RPMI8226 (cell line): ENCODE data around the gene RAB38.

Experiments used
- DNase-seq: peaks from one replicate; pipeline ENCODE4 v3.0.0-alpha.2; 2015

RAB38 gene

DNA sequence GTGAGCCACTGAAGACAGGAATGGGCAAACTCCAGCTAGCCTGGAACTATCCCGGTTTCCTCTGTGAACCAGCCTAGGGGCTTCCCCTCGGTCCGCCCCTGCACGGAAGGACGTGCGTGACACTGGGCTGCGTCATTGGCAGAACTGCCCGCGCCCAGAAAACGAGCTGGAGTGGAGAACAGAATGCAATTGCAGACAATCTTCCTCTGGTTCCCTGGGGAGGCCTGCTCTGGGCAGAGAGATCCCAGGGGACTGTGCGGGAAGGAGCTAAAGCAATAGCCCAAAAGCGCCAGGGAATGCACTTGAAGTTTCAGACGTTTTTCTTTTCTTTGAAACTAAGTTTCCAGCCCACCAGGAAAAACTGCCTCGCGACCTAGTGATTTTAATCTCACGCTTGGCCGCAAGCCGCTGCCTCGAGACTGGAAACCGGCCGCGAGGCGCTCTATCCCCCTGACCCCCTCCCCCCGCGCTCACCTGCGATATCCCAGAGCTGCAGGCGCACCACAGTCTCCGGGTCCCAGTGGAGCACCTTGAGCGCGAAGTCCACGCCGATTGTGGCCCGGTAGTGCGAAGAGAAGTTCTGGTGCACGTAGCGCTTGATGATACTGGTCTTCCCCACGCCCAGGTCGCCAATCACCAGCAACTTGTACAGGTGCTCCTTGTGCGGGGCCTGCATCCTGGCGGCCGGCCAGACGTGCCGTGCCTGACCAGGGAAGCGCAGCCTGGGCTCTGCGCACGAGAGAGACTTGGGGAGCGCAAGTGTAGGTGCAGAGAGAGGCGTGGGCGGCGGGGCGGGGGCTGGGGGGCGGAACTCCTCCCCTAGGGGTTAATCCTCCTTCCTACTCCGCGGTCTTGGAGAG is at the start of gene RAB38:
TSS of gene RAB38 (minus strand) at position 735 of the 860 bp plus-strand sequence. CDS start at position 676, 59 bp downstream.
- no peak for DNase-seq

DNA sequence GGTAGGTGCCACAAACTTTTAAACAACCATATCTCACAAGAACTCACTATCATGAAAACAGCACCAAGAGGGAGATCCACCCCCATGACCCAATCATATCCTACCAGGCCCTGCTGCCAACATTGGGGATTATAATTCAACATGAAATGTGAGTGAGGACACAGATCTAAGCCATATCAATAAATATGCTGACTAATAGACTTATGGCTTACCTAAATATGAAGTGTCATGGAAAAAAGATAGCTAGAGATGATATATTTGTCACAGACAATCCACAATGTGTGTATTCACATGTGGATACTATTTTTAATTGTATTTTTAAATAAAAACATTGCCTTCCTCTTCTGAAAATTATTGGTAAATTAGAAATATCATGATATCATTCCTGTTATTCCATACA is 38.2 kb upstream of the RAB38 start:
- DNase-seq = no peak

DNA sequence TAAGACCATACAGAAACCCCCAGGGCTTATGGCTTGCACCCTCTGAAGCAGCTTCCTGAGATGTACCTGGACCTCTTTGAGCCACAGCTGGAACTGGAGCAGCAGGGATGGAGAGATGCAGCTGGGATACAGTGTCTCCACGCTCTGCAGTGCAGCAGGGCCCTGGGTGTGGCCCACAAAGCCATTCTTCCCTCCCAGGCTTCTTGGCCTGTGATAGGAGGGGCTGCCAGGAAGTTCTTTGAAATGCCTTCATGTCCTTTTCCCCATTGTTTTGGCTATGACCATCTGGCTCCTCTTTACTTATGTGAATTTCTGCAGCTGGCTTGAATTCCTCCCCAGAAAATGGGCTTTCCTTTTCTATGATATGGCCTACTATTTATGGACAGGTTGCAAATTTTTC is 37.1 kb upstream of the RAB38 start:
- DNase-seq = no peak

DNA sequence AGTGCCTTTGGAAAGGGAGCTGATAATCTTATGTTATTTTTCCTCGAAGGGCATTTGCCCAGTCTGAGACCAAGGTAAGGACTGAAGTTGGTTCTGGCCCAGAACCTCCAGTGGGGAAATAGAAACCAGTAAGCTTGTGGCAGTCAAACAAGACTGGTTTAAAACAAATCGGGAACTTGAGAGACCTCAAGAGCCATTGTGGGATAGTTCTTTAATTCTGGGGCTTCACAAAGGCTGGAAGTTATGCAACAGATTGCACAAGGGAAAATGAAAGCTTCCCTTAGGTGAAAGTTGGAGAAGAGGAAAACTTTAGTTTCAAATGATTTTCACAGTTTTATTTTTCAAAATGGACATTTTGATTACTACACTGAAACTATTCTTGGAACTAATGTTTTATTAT is 33.5 kb upstream of the RAB38 start:
- DNase-seq = no peak

DNA sequence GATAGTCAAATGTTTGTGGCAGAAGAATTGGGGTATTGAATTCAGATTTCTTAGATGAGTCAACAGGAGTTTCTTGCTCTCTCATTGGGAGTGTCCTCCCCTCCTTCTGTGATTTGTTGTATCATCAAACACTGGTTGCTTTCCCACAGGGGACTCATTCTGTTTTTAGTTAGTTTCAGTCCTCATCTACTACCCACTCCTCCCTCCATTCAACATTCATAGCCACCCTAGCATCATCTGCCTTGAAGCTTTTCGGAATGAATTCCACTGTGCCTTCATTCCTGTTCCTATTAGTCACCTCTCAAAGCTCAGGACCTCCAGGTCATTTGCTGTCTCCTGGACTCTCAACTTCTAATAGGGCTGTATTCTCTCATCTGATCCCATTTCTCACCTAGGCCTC is 31.5 kb upstream of the RAB38 start:
- DNase-seq = no peak

DNA sequence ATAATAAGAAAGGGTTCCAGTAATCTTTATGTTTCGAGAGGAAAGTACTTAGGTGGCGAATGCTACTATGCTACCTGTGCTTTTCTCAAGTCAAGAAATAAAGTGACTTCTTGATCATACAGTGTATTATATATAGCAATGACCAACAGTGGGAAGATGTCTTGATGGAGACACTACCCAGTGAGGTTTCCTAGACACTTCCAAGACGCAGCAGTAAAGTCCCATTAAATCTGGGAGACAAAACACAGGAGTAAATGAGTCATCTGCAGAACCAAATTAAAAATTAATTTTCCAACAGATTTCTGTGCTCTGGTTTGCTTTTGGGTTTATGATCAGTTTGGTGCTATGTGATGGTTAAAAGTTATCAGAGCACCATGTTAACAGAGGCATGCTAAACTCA is 29.1 kb upstream of the RAB38 start:
- no peak for DNase-seq

DNA sequence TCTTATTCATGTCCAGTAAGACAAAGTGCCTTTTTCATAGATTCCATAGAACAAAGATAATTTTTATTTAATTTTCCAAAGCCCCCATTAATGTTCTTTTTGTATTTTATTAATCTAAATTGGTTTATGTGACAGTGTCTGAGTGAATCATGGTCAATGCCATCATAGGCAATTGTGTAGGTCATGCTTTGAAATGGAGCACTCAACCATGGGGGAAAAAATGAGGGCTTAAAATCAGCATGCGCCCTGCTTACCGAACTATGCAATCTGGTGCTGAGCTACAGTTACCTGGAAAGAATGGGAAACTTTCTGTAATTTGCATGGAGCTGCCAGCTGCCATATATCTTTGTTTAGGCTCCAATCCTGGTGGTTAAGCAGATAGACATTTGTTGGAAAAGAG is 28.4 kb upstream of the RAB38 start:
- no peak for DNase-seq

DNA sequence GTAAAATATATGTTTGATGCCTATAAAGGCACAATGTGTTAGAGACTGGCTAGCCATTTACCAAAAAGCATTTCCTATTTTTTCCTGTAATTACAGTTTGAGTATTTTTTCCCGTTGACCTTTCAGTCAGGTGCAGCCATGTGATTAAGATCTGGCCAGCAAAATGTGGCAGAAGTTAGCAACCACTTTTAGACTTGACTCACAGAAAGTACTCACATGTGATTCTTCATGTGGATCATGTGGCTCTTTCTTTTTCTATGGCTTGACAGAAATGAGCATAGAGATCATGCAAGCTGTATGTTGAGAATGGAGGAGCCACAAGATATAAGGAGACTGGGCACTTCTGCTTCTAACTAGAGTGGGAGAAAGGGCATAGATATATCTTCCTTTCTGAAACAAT is 27.3 kb upstream of the RAB38 start:
- no peak for DNase-seq

DNA sequence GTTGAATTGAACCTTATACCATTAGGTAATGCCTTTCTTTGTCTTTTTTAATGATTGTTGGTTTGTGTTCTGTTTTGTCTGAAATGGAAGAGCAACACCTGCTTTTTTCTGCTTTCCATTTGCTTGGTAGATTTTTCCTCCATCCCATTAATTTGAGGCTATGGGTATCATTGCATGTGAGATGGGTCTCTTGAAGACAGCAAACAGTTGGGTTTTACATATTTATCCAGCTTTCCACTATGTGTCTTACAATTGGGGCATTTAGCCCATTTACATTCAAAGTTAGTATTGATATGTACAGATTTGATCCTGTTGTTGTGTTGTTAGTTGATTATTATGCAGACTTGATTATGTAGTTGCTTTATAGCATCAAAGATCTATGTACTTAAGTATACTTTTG is 21.1 kb upstream of the RAB38 start:
- DNase-seq = no peak

DNA sequence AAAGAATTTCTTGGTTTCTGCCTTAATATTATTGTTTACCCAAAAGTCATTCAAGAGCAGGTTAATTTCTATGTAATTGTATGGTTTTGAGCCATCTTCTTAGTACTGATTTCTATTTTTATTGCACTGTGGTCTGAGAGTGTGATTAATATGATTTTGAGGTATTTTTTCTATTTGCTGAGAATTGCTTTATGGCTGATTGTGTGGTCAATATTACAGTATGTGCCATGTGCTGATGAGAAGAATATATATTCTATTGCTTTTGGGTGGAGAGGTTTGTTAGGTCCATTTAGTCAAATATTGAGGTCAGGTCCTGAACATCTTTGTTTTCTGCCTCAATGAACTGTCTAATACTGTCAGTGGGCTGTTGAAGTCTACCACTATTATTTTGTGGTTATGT is 20.7 kb upstream of the RAB38 start:
- DNase-seq = no peak

DNA sequence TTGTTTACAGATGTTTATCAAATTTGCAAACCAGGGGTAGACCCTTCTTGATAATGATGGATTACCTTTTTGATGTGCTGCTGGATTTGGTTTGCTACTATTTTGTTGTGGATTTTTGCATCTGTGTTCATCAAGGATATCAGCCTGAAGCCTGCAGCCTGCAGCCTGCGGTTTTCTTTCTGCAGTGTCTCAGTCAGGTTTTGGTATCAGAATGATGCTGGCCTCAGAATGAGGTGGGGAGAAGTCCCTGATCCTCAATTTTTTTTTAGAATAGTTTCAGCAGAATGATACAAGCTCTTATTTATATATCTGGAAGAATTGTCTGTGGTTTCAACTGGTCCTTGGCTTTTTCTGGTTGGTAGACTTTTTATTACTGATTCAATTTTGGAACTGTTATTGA is 19.7 kb upstream of the RAB38 start:
- DNase-seq = no peak

DNA sequence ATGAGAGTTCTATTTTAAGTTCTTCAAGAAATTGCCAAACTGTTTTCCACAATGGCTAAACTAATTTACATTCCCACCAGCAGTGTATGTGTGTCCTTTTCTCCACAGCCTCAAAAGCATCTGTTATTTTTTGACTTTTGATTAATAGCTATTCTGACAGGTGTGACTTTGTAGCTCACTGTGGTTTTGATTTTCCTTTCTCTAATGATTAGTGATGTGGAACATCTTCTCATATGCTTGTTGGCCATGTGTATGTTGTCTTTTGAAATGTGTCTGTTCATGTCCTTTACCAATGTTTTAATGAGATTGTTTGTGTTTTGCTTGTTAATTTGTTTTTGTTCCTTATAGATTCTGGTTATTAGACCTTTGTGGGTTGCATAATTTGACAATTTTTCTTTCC is 18.0 kb upstream of the RAB38 start:
- no peak for DNase-seq

DNA sequence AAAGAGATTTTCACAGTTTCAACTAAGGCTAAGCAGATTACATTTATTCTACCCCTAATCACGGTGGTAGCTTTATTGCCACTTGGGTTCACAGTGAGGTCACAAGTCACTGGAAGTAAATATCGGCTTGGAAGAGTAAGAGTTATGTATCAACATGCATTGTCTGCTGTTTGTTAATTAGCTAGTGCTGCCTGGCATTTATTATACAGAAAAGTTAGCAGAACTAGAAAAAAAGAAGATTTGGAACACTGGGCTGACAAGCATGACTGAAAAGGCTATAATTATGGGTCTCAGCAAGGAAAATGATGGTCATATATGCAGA is 13.7 kb upstream of the RAB38 start:
- no peak for DNase-seq

DNA sequence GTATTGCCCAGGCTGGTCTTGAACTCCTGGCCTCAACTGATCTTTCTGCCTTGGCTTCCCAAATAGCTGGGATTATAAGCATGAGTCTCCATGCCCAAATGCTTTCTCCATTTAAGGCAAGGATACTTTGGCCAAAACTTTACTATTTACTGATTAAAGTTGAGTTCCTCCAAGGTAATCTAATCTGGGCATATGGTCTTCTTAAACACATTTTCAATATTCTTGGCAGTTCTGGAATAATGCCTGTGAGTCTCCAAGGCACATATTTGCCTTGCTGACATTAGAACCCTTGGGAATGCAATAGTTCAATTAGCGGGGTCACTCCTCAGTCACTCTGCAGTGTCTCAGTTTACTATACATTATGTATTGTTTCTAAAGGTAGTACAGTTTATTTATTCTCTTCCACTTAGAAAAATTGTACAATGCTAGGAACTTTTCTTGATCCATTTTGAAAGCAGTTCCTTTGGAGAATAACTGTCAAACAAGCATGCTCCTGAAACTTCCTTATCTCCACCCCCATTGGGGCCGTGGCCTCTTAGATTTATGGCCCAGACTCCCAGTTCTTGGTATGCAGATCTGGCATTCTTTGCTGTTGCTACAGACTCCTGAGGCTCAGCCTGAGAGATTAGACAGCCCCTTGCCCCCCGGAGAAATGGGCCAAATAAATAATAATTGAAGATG is 13.1 kb upstream of the RAB38 start:
- DNase-seq = no peak

DNA sequence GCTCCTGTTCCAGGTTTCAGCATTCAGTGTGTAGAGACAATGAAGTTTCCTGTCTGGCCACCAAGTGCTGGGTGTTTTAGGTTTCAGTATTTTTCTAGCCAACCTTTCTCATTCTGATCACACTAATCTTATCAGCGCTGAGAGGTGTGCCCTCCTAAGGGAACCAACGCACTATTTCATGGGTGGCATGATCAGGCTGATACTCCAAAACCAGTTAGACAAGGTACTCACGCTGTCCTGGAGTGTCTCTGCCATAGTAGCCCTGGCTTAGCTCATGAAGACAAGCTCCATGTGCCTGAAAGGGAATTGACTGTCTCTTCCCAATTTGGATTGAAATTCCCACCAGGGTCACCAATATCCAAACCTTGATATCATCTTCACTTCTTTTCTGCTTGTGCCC is 8.0 kb upstream of the RAB38 start:
- DNase-seq = no peak

DNA sequence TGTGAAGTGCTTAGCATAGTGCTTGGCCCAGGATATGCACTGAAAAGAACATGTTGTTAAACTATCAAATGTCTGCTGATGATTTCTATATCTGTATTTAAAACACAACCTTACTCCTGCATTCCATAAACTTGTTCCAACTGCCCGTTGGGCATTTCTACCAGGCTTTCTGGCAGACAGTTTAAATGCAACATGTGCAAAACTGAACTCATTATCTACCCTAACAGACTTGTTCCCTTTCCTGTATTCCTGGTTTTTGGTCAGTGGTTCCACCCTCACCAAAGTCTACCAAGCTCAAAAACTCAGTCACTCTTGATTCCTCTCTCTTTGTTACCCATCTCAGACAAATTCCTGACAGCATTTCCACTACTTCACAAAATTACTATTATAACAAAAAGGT is 6.5 kb upstream of the RAB38 start:
- DNase-seq = no peak

DNA sequence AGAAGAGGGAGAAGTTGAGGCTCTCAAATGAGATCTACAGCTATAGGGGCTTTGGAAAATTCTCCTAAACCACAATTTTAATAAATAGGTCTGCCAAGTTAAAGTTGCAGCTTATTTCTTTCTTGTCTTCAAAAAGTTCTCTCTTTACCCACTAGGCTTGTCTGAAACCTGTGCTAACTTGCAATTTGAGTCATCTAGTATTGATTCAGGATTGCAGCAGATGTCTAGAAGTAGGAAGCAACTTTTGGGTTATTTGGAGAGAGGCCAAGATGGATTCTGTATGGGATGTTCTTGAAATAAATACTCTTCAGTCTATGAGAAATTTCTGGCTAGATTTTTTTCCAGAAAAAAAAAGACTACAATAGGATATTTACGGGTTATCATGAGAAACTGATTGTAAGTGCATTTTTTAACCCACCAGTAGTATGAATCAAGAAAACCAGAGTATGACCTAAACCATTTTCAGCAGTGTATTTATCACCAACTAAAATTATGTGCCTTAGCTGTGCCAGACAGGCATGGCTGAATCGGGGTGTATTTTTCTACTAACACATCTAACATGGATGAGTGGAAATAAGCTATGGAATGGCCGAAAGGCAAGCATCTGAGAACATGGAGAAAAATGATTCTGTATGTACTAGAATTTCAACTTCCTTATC is 4.9 kb upstream of the RAB38 start:
- no peak for DNase-seq

DNA sequence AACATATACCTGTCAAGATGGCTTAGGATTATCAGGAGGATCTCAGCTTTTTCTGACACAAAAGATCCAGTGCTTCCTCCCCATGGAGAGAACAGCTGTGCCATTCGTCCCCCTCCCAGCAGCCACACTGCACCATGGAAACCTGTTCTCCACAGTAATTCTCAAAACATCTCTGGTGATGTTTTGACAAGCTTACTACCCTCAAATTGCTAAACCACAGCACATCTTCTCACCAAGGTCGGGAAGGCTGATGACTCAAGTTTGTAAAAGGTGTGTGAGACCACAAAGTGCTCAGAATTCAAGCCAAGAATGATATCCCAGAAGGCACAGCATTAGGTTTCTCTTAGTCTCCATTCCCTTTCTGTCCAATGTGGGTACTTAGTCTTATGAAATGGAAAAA is 3.9 kb upstream of the RAB38 start:
- no peak for DNase-seq

DNA sequence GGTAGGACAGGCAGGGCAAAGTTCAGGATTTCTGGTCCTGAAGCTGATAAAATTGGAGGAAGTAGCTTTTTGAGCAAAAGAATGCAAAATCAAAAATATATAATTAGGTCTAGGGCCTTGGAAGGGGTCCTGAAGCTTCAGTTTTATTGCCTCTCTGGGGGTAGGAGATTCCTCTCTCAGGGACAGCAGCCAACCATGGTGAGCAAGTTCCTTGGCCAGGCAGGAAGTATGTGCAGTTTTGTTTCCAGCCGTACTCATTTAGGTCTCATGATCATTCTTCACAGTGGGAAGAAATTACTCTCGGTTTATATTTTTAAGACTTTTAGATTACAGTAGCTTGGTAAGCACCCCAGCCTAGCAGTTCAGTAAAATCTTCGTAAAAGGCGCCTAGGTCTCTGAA is 2.9 kb upstream of the RAB38 start:
- DNase-seq = no peak

DNA sequence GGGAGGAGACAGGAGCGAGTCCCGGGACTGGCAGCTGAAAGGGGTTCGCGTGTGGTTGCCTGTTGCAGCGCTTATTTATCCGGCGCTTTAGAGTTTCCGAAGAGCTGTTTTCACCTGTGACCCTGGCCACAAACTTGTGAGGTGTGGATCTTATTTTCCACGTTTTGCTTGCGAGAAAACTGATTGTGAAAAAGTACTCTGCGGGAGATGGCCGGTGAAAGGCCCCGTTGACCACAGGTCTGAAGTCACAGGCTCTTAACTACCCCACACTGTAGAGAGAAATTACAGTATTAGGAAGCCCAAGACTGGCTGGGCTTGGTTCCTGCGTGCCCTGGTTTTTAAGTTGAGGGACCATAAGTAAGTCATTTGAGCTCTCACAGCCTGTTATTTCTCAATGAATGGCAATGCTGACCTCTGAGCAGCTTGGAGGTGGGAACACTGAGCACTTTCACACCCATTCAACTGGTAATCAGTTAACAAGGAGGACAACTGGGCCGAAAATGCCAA is 379 bp upstream of the RAB38 start:
- no peak for DNase-seq

DNA sequence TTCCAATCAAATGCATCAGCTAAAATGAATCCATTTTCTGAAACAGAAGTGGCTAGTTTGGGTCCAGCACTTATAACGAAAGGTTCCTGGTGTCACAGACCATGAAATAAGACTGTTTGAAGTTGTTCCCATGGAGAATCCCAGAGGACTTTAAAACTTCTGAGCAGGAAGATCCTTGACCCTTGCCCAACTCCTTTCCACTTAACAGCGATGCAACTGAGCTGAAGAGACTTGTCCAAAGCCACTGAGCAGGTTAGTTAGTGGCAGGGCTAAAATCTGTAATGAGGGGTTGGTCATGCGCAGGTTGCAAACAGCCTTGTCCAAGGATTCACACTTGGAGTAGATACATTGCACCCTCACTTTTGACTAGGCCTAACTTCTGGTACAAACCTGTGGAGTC is 1.3 kb downstream of the RAB38 start:
- DNase-seq = no peak

DNA sequence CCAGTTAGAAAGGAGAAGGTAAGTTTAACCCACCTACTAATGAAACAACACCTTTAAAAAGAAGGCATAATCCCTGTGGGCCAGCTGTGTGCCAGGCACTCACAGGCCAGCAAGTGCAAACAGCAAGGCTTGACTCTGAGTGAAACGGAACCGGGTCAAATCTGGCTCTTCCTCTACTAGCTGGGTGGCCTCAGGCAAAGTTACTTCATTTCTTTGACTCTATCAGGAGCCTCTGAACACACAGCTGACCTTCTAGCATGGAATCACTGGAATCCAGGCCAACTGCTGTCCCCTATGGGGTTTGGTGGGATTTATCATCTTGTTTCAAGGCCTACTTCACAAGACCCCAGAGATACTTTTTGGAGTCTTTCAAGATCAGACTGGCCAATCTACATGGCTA is 3.3 kb downstream of the RAB38 start:
- no peak for DNase-seq

DNA sequence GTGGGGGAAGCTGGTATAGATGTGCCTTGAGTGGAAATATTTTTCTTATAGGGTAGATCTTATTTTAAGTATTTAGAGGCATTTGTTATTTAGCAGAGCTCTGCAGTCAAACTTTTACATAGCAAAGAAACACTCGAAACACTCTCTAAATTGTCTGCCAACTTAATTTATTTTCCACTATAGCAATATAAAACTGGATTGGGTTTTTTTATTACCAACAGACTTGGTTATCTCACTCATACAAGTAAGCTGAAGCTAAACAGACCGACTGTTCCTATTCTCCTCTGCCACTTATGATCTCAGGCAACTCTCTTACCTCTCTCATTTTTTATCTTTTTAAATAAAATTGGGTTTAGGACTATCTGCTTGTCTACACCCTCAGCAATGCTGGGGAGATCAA is 4.6 kb downstream of the RAB38 start:
- no peak for DNase-seq

DNA sequence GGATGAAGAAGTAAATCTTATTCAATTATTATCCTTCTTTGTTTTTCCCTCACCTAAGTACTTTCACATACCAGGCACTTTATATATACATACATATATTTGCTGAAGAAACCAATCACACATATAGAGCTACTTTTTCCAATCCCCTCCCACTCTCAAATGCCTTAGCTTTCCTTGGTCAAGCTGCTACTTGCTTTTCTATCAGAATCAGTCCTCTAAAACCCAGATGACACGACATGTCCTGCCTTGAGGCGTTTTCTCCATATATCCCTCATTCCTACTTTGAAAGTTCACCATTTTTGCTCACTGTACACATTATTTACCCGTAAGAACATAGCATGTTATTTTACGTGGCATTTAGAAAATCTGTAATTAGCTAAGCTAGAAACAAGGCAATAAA is 5.4 kb downstream of the RAB38 start:
- no peak for DNase-seq
